ENCODE measurements around the gene RASAL1. TPM values are rescaled to one million over a fixed set of nuclear protein-coding genes. Genes with fewer than 3 reads are reported as not detected.
A peak's percentile ranks its signal among the peaks of the same experiment; 100 is the strongest.
"Not testable (repeated sequence)": the region's sequence is repeated elsewhere in the genome, so short reads cannot be mapped to it uniquely, and the experiment has no call there.

RASAL1 gene
- polyA plus RNA-seq, 5 donors: 0.15 to 0.56 (median 0.25) TPM

DNA sequence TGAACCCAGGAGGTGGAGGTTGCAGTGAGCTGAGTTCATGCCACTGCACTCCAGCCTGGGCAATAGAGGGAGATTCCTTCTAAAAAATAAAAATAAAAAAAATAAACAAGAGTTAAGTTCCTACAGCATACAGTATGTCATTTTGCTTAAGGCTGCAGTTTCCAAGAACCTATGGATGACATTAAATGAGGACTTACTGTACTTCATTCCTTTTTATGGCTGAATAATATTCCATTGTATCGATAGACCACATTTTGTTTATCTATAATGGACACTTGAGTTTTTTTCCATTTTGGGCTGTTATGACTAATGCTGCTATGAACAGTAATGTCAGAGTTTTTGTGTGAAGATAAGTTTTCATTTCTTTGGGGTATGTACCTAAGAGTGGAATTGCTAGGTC is 17.4 kb downstream of the RASAL1 start:
- DNase-seq: no peak

DNA sequence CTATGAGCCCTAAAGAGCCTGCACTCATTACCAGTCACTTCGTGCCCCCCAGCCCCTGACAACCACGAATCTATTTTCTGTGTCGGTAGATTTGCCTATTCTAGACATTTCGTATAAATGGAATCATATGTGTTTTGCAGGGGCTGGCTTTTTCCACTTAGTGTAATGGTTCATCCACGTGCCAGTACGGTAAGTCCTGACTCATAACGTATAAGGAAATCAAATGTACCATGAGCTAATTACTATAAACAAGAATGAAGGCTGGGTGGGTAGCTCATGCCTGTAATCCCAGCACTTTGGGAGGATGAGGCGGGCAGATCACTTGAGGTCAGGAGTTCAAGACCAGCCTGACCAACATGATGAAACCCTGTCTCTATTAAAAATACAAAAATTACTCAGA is 17.9 kb downstream of the RASAL1 start:
- DNase-seq: not testable (repeated sequence)

DNA sequence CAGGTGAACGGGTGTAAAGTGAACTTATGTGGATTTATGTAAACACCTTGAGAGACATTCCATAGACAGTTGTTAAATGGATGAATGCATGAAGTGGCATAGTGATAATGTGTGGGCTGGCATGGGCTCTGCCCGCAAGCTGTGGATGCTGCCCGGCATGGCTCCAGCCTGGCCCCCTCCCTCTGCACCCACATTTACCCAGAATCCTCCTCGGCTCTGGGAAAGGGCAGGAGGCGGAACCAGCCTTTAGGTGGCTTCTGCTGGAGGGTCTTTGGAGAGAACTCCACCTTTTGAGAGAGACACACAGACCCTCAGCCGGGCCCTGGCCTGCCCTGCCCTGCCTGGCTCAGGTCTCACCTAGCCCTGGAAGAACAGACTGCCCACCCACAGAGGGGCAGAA is 18.7 kb downstream of the RASAL1 start:
- DNase-seq: no peak

DNA sequence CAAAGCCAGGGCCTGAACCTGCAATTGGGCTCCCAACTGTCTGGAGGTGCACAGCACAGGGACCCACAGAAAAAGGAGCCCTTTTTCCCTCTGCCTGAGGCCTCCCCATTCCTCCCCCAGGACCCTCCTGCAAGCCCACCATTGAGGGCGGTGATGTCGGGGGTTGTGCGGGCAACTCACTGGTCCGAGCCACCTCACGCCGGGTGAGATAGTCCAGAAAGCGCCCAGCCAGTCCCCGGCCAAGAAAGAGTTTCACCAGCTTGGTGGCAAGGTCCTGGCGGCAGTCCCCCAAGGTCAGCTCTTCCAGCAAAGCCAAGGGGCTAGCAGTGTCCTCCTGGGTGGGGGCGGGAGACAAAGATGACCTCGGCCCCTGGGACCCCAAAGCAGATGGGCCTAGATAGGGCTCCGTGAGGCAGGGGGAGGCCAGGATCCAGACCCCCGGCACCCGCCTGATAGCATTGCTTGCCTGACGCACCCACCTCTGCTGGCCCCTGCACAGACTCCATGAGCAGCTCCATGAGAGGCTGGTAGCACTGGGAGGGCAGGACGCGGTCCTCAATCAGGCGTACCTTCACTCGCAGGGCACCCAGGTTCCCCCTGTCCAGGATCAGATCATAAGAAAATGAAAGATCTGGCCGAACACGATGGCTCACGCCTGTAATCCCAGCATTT is 20.0 kb downstream of the RASAL1 start:
- no peak for DNase-seq

DNA sequence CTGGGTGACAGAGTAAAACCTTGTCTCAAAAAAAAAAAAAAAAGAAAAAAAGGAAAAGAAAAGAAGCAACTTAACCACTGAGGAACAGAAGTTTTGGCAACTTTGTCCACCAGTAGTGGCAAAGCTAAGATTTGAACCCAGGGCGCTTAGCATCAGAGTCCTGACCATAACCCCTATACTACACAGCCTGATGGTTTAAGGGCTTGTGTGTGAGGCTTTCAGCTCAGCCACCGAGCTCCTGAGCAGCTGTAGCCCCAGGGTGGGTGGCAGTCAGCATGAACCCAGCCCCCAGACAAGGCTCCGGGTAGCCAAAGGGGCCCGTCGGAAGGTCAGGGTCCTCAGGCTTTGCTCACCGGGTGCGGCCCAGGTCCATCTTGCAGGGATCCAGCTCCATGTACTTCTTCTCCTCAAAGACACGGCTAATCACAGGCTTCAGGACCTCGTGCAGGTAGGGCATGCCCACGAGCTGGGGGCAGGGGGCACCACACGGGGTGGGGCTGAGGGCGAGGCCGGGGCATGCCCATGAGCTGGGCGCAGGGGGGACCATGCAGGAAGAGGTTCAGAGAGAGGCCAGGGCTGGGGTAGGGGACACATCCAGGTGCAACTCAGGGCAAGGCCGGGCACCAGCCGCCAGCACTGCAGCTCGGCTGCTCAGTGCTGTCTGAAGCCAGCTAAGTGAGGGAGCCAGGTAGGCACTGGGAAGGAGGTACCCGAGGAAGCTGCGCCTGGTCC is 20.9 kb downstream of the RASAL1 start:
- no peak for DNase-seq

DNA sequence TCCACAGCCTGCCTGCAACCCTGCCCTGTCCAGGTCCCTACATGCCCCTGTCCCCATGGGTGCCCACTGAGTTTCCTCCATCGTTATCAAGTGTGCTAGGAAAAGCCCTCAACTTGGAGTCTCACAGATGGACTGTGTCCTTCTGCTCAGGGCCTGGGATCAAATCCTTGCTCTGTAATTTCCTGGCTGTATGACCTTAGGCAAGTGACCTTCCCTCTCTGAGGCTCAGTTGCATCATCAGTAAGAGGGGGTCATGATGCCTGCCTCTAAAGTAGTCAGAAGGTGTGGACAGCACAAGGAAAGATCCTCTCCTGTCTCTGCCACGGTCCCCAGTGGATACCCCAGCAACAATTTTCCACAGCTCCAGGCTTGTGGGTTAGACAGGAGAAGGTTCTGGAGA is 22.2 kb downstream of the RASAL1 start:
- DNase-seq: no peak

DNA sequence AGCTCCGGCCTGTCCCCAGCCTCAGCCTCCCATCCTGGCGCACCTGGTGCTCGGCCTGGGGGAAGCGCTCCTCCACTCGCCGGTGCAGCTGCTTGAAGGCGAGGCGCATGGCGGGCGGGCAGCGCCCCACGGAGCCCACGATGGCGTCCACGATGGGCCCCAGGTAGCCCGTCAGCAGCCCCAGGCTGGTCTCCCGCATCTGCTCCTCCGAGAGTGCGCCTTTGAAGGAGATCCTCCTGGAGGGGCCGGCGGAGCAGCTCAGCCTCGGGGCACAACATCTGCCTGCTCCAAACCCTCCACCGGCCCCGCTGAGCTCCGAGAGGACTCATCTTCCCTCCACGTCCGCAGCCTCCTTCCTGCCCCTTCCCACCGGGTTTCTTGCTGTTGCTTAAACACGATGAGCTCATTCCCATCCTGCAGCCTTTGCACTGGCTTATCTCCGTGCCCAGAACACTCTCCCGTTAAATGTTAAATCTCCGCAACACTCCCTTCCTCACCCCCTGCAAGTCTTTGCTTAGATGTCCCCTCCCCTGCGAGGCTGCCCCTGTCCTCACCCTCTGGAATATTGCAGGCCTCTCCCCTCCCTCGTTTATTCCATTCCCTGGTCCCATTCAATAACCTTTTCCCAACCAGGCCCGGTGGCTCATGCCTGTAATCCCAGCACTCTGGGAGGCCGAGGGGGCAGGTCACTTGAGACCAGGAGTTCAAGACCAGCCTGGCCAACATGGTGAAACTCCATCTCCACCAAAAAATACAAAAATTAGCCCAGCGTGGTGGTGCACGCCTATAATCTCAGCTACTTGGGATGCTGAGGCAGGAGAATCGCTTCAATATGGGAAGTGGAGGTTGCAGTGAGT is 23.3 kb downstream of the RASAL1 start:
- no peak for DNase-seq

DNA sequence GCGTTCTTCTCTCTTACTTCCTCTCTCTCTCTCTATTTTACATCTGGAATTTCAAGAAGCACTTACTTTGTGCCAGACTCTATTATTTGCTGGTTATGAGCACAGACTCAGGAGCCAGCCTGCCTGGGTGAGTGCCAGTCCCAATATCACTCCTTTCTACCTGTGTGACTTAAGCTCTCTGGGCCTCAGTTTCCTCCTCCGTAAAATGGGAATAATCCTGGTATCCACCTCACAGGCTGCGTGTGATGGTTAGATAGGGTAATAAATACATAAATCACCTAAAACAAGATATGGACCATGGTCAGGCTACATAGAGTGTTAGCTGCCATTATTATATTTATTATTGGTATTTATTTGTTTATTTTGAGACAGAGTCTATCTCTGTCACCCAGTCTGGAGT is 24.3 kb downstream of the RASAL1 start:
- no peak for DNase-seq

DNA sequence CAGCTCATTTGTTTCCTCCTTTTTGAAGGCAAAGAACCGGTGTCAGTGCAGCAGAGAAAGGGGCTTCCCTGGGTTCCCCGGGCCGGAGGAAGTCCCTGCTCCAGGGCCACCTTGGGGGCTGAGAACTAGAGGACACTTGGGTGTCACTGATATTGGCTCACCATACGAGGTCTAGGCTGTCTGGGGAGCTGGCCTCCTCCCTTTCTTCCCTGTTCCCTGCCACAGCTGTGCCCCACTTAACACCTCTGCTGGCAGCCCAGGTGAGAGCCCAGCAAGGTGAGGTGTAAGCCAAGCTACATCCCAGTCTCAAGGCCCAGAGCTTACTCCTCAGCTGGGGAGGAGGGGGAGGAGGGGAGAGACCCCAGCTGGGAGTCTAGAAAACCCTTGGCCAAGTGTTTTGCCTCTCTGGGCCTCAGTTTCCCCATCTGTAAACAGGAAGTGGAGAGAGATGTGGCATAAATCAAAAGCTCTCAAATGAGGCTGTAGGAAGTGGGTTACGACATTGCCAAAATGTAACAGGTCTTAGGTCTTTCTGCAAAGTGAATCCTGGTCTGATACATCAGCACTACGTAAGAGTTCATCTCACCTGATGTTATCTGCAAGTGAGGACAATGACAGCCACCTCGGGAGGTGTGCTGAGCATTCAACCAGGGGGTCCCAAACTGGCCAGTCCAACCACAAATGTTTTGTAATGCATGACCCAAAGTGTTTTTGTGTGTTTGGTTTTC is 25.5 kb downstream of the RASAL1 start:
- DNase-seq: no peak

DNA sequence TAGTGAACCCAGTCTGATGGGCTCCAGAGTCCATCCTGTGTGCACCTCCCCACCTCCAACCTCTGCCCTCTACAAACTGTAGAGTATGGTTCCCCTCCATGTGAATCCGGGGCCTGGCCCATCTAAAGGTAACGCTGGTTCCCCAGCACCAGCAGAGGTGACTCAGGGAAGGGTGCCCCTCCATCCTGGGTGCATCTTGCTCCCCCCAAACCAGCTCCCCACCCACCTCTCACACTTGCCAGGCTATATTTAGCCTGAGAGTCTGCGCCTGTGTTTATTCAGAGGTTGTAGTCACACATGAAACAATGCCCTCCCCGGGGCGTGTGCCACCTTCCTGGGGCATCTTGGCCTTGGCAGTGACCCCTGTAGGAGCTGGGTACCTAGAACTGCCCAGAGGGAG is 26.2 kb downstream of the RASAL1 start:
- no peak for DNase-seq

DNA sequence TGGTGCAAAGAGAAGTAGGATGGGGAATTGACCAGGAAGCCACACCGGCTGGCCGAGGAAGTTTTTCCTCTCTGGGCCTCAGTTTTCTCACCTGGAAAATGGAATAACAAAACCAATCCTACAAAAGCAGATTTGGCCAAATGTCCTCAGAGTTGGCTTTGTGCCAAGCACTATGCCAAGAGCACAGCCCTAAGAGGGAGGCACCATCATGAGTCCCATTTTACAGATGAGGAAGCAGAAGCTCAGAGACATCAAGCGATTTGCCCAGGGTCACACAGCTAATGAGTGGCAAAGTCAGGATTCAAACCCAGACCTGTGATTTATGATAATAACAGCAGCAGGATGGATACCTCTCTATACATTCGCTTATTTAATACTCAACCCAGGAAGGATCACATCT is 27.3 kb downstream of the RASAL1 start:
- DNase-seq: no peak

DNA sequence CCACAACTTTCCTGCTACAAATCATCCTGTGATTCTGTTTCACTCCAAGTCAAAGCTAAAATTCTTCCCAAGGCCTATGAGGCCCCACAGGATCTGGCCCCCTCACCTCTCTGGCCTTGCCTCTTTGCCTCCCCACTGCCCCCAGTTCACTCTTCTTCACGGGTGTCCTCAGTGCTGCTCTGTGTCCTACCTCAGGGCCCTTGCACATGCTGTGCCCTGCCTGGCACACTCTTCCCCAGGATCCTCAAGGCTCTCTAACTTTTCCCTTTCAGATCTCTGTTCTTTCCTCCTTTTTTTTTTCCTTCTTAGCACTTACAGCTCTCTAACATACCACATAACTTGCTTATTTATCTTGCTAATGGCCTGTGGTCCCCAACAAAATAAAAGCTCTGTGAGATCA is 29.2 kb downstream of the RASAL1 start:
- DNase-seq: no peak

DNA sequence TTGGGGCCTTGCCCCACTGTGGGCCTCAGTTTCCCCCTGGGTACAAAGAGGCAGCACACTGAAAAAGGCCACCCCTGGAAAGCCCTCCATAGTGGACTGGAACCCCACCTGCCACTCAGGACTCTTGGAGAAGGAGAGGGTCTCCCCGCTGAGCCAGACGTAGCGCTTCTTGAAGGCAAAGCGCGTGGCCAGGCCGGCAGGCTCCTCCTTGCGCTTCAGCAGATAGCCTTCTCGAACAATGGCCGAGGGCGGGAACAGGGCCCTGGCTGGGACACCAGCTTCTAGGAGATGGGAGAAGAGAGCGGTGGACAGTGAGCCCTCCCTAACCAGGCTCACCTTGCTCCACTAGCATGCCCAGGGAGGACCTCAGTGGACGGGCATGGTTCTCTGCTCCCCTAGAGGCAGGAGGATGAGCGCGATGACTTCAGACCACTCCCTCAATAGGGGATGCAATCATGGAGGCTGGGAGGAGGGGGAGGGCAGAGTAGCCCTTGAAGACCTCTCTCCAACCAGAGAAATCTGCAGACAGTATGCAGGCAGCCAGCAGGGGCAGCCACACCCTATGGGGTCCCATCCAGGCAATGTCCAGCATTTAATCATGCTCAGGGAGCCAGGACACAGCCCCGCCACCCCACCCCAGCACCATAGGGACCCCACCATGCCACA is 29.8 kb downstream of the RASAL1 start:
- no peak for DNase-seq

DNA sequence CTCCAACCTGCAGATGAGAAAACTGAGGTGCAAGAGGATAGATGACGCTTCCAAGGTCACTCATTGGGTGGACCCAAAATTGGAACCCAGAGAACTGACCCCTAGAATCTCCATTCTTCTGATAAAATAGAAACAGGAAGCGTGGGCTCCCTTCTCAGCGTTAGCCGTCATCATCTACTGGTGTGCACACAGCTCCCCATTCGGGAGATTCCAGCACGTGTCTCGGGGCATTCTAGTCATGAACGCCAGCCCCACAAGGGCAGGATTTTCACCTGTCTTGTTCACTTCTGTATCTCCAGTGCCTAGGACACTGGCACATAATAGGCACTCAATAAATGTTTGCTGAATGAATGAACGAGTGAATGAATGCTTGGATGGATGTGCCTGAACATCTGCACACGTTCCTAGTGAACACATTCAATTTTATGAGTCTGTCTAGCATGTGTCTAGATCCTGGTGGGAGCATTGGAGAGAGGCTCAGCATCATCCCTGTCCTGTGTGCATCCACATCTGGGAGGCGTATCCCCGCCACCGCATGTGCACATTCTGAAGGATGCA is 30.5 kb downstream of the RASAL1 start:
- no peak for DNase-seq

DNA sequence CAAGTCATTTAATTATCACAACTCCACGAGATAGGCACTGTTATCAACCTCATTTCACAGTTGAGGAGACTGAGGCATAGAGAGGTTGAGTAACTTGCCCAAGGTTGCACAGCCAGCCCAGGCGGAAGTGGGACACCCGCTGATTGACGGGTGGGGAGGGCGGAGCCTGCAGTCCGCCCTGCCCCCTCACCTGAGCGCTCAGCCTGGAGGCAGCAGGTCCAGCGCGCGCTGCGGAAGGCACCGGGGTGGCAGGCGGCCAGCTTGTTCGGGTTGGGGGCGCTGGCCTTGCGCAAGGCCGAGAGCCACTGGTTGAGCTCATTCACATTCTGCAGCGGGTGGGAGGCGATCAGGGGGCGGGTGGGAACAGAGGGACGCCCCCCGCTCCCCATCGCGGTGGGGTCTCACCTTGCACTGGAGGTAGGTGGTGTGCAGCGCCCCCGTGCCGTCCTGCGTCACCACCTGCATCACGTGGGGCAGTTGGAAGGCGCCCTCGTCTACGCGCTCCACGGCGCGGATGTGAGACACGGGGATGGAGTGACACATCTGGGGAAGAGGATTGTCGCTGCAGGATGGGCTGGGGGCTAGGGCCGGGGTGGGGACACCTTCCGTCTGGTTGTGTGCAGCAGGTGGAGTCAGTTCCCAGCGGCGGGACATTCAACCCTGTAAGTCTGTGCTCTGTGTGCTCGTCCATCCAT is 31.7 kb downstream of the RASAL1 start:
- no peak for DNase-seq

DNA sequence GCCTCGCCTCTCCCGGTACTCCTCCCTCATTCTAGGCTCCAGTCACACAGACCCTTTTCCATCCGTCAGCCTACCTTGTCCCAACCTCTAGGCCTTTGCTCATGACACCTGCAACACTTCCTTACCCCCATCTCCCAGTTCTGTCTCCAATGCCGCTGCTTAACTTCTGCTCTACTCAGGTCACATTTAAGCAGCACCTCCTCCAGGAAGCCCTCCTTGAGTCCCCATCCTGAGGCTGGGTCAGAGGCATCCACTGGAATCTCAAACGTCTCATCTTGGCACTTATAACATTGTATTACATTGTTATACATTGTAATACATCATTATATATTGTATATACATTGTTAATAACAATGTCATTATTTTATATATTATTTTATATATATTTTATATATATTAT is 32.8 kb downstream of the RASAL1 start:
- DNase-seq: no peak

DNA sequence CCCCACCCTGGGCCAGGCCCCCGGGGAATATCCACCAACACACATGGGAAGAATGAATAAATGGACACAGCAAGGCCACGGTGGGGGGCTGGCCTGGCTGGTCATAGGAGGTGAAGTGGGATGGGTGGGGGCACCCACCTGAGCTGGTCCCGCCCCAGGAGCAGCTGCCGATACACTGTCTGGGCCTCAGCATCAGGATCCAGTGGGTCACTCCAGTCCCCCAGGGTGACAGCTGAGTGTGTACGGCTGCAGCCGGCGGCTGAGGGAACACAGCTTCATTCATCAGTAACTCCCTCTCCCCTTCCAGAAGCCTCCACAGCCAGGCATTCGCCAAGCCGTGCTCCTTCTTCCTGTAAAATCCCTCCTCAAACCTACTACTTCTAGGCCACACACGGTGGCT is 33.8 kb downstream of the RASAL1 start:
- no peak for DNase-seq

DNA sequence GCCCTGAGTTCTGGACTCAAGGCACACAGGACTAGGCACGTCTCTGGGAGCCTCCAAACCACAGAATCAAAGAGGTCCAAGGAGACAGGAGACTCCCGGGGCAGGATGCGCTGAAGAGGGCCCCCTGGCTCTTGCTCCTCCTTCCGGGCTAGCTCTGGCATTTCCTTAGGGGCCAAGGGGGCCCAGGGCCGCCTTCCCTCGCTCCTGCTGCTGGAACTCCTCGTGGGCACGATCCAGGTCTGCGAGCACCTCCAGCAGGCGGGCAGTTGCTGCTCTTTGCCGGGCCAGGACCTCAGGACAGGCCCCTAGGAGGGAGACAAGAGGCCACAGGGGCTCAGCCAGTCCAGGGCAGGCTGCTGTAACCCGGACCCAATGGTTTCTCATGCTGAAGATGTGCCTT is 35.8 kb downstream of the RASAL1 start:
- DNase-seq: no peak

DNA sequence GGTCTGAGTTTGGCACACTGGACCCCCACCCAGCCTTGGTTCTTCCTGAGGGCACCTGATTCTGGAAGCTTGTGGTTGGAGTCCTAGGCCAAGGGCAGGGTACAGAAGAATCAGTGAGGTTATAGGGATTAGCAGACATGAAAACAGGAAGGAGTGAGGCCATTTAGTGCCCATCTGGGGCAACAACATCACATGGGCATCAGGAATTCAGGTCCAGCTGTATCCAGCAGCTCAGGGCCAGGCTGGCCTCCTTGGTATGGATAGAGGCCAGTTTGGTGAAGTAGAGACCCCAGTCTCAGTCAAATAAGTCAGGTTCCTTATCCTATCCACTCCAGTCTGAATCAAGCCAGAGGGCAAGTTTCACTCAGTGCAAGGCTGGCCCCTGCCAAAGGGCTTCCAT is 36.2 kb downstream of the RASAL1 start:
- no peak for DNase-seq

DNA sequence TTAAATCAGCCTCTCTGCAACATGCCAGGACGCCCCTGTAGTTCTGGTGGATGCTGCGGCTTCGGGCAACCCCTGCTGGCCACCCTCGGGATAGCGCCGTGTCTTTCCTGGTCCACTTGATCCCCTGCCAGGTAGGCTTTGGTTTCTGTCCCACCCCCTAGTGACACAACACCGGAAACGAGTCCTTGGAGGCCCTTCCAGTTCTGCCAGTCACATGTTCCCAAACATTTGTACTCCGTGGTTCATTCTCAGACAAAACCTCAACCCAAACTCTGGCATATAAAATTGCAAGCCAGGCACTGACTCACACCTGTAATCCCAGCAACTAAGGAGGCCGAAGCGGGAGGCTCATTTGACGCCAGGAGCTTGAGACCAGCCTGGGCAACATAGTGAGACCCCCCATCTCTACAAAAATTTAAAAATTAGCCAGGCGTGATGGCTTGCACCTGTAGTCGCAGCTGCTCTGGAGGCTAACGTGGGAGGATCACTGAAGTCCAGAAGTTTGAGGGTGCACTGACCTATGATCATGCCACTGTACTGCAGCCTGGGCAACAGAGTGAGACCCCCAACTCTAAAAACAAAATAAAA is 37.0 kb downstream of the RASAL1 start:
- peak; percentile 65 to 68 for DNase-seq

Data from right lung (tissue), 5 donors.